BJ (cell line): ENCODE measurements around the gene STRA8. TPM values are rescaled to one million over a fixed set of nuclear protein-coding genes. Genes with fewer than 3 reads are reported as not detected.

ENCODE experiments used
- CTCF ChIA-PET: fragments of 350-600 bp; formaldehyde crosslinking; extraction: SDS; loops from one replicate; lab custom pipeline; 2021; ENCODE audit warnings: antibody characterized with exemption, inconsistent platforms; lab: Yijun Ruan, JAX
- POLR2A ChIA-PET: fragments of 300-600 bp; sonication (Branson Sonifier 250); formaldehyde crosslinking; extraction: SDS; loops from one replicate; lab custom pipeline; 2021; ENCODE audit warnings: antibody characterized with exemption; lab: Charles Lee
- DNase-seq: peaks from one replicate; pipeline ENCODE4 v3.0.0-alpha.2; 2011; ENCODE audit warnings: low read depth
- H3K27me3 ChIP-seq: 2 replicates; pipeline ENCODE4 v1.6.0; 2011; ENCODE audit warnings: low read length; ENCODE audit not compliant: control insufficient read depth, insufficient read depth
- H3K36me3 ChIP-seq: 2 replicates; pipeline ENCODE4 v1.5.1; 2011; ENCODE audit warnings: low read length; ENCODE audit not compliant: control insufficient read depth, insufficient read depth
- H3K4me3 ChIP-seq: 2 replicates; pipeline ENCODE4 v1.5.1; 2011; ENCODE audit warnings: low read depth, mild to moderate bottlenecking, control low read depth, low read length
- CTCF ChIP-seq: IDR thresholded peaks from 2 replicates; pipeline ENCODE4 v1.5.1; 2011; ENCODE audit warnings: low read depth, mild to moderate bottlenecking, control low read depth, inconsistent platforms, low read length, moderate library complexity; ENCODE audit not compliant: insufficient read depth
- polyA plus RNA-seq: library from polyadenylated mRNA; depleted of rRNA; stranded (reverse); fragments of >200 nt; gene quantifications from 2 replicates; pipeline ENCODE4 v1.2.3, GENCODE V29; 2011

The STRA8 gene
- polyA plus RNA-seq, 1 experiment: not detected

- ChIA-PET POLR2A (interaction anchor here (0.5 to 1.2 kb wide), 3 partner anchors 24 to 504 kb away, joined by 3 to 5 read pairs (median 3); no protein-coding TSS in a partner anchor), CTCF (interaction anchor here (1.5 kb wide), 1 partner anchor 503 kb away, joined by 3 read pairs; no protein-coding TSS in a partner anchor)
- peaks cover 11% of the 10 kb centered on the region for H3K36me3 ChIP-seq
- H3K4me3 ChIP-seq: no peak overlapping the region
- DNase-seq: peak; percentile 97
- TF ChIP-seq CTCF: no peak
- H3K27me3 ChIP-seq: no peaks in the 10 kb centered on the region
Observed at GRCh38 chr7:135193615-135194081, 40.0 kb upstream of the STRA8 start.

GRCh38 chr7:135194494-135195095 lies 39.0 kb upstream of the STRA8 start:
- no peak for TF ChIP-seq CTCF
- no peak overlapping the region for H3K4me3 ChIP-seq
- H3K27me3 ChIP-seq: no peaks in the 10 kb centered on the region
- no peak for DNase-seq
- peaks cover 9% of the 10 kb centered on the region for H3K36me3 ChIP-seq
- POLR2A ChIA-PET: no interaction called here
- CTCF ChIA-PET: interaction anchor here (1.0 to 1.5 kb wide), 2 partner anchors 208 to 504 kb away, joined by 3 to 4 read pairs; partner anchors contain the start of gene AGBL3

GRCh38 chr7:135195156-135195555 lies 38.5 kb upstream of the STRA8 start:
- peaks cover 9% of the 10 kb centered on the region for H3K36me3 ChIP-seq

GRCh38 chr7:135195968-135196629 lies 37.5 kb upstream of the STRA8 start:
- Histone ChIP-seq H3K36me3 (peaks cover 9% of the 10 kb centered on the region), H3K27me3 (no peaks in the 10 kb centered on the region), H3K4me3 (no peak overlapping the region)
- ChIA-PET POLR2A (no interaction called here), CTCF (interaction anchor here (1.1 kb wide), 1 partner anchor 25 kb away, joined by 4 read pairs; no protein-coding TSS in a partner anchor)
- no peak for TF ChIP-seq CTCF
- DNase-seq: no peak

More at GRCh38 chr7:135195156-135195555, 38.5 kb upstream of the STRA8 start:
- no peak overlapping the region for H3K4me3 ChIP-seq
- DNase-seq: no peak
- no peaks in the 10 kb centered on the region for H3K27me3 ChIP-seq
- TF ChIP-seq CTCF: no peak
- POLR2A ChIA-PET: no interaction called here
- CTCF ChIA-PET: interaction anchor here (1.0 kb wide), 1 partner anchor 209 kb away, joined by 4 read pairs; the partner anchor contains the start of gene AGBL3

GRCh38 chr7:135197343-135197742 lies 36.3 kb upstream of the STRA8 start:
- Histone ChIP-seq H3K36me3 (peaks cover 9% of the 10 kb centered on the region), H3K4me3 (no peak overlapping the region), H3K27me3 (no peaks in the 10 kb centered on the region)
- CTCF ChIA-PET: no interaction called here
- DNase-seq: no peak
- no peak for TF ChIP-seq CTCF
- POLR2A ChIA-PET: no interaction called here
